HL-60 (cell line): ENCODE measurements around the gene RSAD1.

Experiments
- GABPA ChIP-seq: IDR thresholded peaks from 2 replicates; pipeline ENCODE4 v1.6.1; 2012; ENCODE audit warnings: low read depth
- POLR2AphosphoS5 ChIP-seq: IDR thresholded peaks from 2 replicates; pipeline ENCODE4 v1.6.1; 2012; ENCODE audit warnings: low read depth
- TF ChIP-seq, protein P1 (sequence below): IDR thresholded peaks from one replicate; pipeline ENCODE4 v1.5.1; 2011; ENCODE audit warnings: low read length, control low read depth, inconsistent platforms; ENCODE audit not compliant: insufficient read depth
- TF ChIP-seq, protein P2 (sequence below): IDR thresholded peaks from 2 replicates; pipeline ENCODE4 v1.6.1; 2012; ENCODE audit warnings: low read depth; ENCODE audit not compliant: insufficient replicate concordance

DNA sequence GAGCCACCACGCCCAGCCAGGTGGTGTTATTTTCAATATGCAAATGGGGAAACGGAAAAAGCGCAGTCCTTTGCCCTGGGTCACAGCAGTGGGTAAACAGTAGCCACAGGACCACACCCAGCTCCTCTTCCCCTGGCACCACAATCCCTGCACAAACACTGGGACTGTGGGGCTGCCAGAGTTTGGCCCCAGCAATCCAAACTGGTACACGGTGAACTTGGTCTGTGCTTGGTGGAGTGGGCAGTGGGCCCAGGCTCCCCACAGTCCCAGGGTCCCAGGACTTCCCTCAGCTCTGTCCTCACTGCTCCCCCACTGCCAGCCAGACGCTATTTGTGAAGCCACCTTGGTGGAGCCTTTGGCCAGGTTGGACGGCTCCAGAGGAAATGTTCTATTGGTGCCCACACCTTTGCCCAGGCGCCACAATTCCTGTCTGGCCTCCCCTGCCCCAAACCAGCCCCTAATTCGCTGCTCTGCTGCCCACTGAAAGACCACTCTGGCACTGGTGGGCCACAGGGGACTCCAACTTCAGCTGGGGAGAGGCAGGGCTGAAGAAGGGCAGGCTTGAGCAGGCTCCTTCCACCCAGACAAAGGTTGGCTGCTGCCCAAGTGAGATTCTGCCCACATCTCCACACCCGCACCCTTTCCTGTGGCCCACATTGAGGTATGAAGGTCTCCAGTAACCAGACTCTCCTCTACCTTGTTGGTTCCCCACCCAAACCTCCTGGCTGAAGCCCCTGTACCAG lies 12.1 kb upstream of the RSAD1 start:
- TF ChIP-seq, protein P1, sequence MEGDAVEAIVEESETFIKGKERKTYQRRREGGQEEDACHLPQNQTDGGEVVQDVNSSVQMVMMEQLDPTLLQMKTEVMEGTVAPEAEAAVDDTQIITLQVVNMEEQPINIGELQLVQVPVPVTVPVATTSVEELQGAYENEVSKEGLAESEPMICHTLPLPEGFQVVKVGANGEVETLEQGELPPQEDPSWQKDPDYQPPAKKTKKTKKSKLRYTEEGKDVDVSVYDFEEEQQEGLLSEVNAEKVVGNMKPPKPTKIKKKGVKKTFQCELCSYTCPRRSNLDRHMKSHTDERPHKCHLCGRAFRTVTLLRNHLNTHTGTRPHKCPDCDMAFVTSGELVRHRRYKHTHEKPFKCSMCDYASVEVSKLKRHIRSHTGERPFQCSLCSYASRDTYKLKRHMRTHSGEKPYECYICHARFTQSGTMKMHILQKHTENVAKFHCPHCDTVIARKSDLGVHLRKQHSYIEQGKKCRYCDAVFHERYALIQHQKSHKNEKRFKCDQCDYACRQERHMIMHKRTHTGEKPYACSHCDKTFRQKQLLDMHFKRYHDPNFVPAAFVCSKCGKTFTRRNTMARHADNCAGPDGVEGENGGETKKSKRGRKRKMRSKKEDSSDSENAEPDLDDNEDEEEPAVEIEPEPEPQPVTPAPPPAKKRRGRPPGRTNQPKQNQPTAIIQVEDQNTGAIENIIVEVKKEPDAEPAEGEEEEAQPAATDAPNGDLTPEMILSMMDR: no peak
- TF ChIP-seq GABPA (no peak), POLR2AphosphoS5 (no peak)
- TF ChIP-seq, protein P2, sequence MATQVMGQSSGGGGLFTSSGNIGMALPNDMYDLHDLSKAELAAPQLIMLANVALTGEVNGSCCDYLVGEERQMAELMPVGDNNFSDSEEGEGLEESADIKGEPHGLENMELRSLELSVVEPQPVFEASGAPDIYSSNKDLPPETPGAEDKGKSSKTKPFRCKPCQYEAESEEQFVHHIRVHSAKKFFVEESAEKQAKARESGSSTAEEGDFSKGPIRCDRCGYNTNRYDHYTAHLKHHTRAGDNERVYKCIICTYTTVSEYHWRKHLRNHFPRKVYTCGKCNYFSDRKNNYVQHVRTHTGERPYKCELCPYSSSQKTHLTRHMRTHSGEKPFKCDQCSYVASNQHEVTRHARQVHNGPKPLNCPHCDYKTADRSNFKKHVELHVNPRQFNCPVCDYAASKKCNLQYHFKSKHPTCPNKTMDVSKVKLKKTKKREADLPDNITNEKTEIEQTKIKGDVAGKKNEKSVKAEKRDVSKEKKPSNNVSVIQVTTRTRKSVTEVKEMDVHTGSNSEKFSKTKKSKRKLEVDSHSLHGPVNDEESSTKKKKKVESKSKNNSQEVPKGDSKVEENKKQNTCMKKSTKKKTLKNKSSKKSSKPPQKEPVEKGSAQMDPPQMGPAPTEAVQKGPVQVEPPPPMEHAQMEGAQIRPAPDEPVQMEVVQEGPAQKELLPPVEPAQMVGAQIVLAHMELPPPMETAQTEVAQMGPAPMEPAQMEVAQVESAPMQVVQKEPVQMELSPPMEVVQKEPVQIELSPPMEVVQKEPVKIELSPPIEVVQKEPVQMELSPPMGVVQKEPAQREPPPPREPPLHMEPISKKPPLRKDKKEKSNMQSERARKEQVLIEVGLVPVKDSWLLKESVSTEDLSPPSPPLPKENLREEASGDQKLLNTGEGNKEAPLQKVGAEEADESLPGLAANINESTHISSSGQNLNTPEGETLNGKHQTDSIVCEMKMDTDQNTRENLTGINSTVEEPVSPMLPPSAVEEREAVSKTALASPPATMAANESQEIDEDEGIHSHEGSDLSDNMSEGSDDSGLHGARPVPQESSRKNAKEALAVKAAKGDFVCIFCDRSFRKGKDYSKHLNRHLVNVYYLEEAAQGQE: no peak
